CD4-positive, alpha-beta T cell treated with Interleukin-17A for 1 hour (primary cell): Measurements from ENCODE around the gene ARFGAP1.

Experiments used
- DNase-seq: peaks from one replicate; pipeline ENCODE4 v3.0.0-alpha.2; 2020

Gene ARFGAP1

DNA sequence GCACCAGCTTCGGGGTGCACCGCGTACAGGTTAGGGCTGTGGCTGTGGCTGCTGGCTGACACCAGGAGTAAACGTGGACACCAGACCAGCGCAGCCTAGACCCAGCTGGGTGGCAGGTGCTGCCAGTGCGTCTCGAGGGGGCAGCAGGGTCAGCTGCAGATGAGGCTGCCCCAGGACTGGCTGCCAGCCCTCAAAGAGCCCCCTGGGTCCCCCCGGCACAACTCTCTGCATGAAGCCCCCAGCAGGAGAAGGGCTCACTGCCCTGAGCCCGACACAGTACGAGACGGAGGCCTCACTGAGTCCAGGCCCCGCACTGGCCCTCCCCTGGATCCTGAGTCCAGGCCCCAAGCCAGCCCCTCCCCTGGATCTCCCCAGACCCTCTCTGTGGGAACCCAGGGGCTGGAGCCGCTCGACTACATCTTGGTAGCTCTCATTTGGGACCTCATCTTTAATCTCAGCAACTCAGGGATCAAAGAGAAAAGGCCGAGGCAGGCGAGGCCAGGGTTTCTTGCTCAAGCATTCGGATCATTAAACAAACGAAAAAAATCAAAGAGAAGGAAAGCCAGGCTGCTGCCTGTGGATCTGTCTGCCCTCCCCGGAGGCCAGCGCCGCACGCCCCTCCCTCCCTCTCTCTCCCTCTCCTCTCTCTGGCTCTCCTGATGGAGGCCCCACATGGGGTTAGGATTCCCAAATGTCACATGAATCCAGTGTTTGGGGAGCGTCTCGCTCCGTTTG is 11.4 kb upstream of the ARFGAP1 start:
- DNase-seq: no peak

DNA sequence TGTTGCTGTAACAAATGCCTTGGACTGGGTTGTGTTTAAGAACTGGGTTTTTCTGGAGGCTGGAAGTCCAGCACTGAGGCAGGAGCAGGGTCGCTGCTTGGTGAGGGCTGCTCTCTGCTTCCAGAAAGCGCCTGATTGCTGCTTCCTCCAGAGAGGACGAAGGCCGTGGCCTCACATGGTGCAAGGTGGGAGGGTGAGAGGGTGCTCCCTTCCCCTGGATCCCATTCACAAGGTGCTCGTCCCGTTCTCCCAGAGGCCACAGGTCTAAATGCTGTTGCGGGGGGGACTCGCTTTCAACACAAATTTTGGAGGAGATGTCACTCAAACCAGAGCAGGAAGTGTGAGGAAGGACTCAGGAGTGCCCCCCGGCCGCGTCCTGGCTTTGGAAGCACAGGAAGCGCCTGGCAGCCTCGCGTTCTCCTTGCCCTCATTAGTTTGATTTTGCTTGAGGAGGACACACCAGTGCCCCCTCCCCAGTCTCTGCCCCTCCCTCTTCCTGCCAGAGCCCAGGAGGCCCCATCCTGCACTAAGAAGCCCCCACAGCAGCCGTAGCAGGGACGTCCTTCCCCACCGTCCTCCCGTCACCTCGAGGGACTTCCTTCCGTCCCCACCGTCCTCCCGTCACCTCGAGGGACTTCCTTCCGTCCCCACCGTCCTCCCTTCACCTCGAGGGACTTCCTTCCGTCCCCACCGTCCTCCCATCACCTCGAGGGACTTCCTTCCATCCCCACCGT is 10.7 kb upstream of the ARFGAP1 start:
- no peak for DNase-seq

DNA sequence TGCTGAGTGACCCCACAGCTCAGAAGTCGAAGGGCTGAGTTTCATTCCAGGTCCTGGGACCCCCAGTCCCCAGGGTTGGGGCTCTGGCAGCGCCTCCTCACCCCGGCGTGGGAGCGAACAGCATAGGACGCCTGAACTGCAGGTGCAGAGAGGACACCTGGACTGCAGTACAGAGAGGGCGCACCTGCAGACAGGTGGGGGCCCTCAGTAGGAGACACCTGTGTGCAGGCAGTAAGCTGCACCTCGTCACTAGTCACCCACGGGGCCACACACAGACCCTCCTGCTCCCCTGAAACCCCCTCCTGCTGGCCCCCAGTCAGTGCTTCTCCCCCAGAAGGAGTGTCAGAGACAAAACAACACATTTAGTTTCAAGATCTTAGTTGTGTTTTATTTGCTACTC is 9.8 kb upstream of the ARFGAP1 start:
- no peak for DNase-seq

DNA sequence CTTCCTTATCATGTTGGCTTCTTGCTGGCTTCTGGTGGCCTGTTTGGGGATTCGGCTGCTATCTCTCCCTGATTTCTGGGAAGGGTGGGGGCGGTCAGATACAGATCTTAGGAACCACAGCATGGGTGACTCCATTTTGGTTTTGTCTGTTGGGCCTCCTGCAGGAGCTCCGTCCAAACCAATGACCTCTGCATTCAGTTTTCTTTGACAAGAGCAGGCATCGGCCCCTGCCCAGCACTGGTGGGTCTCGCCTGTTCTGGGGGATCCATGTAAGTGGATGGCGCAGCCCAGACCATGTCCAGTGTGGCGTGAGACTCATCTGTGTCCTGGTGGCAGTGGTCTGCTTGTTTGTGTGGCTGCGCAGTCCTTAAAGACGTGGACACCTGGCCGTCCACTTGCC is 8.6 kb upstream of the ARFGAP1 start:
- DNase-seq: no peak

DNA sequence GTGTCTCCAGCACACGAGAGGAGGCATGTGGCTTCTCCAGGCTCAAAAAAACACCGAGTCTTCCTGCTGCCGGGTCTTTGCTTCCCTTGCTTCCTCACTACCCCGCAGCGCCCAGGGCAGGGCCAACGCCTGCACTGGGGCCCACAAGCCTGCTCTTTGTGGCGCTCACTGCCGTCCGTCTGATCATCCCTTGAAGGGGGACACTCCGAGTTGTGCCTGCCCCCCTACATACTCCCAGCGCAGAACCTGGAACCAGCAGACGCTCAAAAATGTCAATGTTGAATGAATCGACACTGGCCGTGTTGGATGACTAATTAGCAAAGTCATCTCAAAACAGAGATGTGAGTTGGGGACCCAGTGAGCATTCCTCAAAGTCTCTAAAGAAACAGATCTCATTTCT is 8.1 kb upstream of the ARFGAP1 start:
- no peak for DNase-seq

DNA sequence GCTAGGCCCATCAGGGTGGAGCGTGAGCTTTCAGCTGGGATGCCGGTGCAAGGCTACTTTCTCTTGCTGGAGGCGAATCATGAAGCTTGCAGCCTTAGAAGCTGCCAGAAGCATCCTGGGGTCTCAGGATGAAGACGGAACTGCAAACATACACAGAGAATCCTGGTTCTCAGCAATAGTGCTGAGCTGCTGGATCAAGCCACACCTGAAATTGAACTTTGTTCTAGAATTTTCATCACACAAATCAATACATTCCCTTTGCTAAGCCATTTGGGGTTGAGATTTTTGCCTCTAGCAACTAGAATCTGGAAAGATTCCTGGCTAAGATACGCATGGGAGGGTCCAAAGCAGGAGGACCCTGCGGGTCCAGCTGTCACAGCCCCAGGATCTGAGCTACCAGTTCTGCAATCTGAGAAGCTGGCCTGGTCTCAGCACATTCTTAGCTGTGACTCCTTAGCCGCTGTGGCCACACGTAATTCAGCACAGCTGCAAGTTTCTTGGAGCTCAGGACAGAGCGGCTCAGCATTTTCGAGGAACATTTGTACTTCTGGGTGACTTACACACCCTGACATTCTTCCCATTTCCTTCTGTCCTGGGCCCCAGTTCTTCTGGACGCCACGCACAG is 6.6 kb upstream of the ARFGAP1 start:
- no peak for DNase-seq

DNA sequence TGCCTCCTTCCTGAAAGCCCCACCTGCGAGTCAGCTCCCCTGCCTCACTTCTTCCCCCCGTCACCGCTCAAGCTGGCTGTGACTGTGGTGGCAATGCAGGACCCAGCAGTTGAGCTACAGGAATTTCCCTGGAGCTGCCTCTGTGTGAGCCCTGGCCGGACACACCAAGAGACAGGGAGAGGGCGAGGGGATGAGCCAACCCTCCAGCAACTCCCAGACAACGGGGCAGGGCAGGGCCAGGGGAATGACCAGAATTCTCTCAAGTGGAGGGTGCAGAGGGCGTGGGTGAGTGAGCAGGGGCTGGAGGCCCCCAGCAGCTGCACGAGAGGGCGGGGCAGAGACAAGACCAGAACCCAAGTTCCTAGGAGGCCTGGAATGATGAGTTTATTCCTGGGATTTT is 4.9 kb upstream of the ARFGAP1 start:
- no peak for DNase-seq

DNA sequence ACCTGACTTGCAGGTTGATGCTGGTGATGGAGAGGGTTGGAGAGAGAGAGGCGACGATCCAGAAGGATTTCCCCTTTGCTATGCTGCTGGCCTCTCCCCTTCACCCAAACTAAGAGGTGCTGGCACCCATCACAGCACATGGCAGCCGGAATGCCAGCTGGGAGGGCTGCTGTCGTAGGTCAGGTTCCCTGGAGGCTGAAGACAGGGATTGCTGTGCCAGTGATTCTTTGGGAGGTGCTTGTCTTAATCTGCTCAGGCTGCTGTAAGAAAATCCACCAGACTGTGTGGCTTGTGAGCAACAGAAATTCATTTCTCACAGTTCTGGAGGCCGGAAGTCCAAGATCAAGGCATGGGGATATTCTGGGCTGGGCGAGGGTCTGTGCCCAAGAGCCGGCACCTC is 4.4 kb upstream of the ARFGAP1 start:
- no peak for DNase-seq

DNA sequence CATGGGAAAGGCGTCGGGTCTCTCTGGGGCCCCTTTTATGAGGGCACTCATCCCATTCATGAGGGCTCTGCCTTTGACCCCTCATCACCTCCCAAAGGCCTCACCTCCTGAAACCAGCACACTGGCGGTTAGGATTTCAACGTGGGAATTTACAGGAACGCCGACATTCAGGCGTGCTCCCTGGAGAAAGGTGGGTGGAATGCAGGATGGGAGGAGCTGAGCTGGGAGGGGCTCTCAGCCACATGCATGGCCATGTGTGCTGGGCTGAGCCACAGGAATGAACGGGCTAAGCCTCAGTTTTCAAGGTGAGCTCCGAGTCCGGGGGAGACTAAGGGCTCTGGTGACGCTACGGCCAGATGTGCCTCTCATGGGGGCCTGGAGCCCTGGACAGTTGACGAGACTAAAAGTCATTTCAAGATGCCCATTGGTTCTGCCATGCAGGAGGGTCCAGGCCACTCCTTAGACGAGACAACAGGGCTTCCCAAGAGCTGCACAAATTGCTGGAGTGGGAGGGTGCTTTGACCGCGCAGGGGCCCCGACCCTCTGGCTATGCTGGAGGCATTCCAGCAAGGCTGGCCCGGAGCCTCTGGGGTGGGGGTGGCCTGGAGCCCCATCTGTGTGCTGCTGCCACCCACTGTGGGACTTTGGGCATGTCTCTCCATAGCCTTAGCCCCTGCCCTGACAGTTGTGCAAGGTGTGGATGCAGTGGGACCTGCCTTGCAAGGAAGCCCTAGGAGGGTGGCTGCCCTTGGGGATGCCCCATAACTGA is 3.8 kb upstream of the ARFGAP1 start:
- DNase-seq: no peak

DNA sequence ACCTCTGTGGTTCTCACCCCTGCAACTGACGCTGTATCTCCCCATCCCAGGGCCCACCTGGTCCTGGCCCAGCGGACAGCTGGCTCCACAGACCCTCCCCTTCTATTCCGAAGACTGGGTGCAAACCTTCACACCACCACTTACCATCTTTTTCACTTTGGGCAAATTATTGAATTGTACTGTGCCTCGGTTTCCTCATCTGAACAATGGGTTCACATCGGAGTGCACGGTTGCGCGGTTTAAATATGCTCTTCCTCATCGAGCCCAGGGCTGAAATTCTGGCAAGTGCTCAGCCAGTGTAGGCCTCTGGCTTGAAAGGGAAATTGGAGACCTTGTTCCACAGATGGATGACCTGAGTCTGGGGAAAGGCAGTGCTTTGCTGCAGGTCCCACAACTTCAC is 2.9 kb upstream of the ARFGAP1 start:
- DNase-seq: no peak

DNA sequence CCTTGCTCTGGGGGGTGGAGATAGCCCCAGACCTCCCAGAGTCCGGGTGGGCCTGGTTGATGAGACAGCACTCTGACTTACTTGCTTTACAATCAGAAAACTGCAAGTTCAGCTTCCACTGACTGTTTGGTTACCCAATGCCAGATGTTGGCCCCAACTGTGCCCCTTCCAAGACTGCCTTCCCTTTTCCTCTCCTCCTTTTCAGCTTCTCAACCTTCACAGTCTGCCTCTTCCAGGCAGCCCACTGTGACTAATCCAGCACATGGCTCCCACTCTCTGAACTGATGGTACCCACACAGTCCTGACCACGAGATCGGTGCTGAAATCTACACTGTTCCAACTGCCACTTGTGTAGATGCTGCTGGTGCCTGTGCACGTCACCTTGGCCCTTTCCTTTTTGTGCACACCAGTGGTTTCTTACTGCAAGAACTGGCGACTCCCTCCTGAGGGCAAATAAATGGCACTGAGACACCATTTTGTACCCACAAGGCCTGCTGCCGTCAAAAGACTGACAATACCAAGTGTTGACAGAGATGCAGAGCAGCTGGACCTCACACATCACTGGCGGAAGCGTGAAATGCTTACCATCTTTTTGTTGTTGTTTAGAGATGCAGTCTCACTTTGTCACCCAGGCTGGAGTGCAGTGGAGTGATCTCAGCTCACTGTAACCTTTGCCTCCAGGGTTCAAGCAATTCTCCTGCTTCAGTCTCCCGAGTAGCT is 1.8 kb upstream of the ARFGAP1 start:
- DNase-seq: no peak

DNA sequence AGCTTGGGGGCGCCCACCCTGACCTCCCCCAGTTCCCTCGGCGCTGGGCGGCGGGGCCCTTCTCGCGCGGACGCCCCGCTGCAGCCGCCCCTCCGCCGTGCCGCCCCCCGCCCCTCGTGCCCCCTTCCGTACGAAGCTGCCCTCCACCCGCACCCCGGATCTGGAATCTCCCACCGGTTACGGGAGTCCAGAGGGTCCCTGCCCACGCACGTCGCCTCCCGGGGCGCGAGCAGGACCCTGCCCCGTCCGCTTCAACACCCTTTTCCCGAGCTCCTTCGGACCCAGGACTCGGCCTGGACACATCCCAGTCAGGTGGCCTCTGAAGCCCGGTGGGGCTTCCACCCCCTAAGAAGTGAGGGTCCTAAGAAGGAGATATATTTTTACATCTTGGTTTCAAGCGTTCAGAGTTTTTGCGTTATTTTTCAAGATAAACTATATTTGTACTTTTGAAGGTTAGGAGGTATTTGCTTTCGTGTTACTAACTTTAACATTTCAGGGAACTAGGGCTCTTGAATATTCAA is 506 bp downstream of the ARFGAP1 start:
- DNase-seq: no peak

DNA sequence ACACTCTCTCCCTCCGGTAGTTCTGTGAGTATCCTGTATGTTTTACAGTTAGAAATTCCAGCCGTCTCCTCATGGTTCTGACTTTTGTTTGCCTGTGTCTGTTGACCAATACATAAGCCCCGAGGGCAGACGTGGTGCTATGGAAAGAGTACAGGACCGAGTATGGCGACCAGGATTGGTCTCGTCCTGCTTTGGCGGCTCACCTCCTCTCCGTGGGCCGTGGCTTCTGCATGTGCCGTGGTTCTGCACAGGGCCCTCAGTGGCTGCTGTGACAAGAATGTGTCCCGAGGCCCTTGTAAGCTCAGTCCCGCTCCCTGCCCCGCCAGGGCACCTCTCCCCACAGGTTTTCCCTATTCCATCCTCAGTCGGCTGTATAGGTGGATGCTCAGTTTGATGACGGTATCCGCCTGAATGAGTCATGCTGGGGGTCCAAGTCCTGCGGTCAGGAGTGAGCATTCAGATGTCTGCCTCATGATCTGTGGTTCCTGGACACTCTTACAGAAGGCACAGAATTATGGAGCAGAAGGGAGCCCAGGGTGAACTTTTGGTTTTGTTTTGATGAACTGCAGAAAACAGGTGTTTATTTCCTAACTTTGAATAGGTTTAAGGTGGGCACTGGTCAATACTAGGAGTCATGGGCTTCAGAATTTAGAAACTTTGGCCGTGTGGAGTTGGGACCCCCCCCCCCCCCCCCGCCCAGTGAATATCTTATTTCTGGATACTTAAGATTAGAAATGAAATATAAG is 1.2 kb downstream of the ARFGAP1 start:
- DNase-seq: no peak

DNA sequence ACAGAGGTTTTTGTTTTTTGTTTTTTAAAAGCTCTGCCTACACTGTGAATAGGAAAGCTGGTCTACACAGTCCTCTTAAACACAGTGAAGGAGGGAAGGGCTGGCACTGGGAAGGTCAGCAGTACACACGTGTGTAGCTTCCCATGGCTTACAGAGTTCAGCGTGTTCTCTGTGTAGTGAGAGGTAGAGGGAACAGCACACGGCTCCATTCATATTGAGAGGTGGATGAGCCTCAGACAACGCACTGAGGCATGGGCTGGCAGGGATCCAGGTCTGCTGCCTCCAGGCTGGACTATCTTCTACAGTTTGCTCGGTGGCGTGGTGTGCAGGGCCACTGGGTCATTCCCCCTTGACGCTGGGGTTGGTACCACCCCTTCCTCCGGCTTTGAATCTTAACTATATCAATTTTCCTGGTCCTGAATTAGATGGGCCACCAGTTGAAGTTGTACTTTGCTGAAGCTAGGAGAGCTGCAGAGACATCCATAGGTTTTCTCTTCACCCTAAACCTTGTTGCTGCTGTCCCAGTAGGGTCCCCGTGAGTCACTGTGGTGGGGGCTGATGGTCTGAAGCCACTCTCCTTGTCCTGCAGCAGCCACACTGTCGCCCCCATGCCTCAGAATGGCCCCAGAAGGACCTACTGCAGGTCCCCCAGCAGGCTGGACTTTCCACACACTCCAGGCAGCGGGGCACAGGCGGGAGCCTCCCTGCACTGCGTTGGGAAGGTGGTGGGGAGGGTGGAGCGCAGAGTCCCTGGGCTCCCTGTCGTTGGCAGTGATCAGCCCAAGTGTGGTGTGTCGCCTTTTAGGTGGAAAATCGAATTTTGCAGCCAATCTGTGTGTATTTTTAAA is 2.0 kb downstream of the ARFGAP1 start:
- DNase-seq: no peak

DNA sequence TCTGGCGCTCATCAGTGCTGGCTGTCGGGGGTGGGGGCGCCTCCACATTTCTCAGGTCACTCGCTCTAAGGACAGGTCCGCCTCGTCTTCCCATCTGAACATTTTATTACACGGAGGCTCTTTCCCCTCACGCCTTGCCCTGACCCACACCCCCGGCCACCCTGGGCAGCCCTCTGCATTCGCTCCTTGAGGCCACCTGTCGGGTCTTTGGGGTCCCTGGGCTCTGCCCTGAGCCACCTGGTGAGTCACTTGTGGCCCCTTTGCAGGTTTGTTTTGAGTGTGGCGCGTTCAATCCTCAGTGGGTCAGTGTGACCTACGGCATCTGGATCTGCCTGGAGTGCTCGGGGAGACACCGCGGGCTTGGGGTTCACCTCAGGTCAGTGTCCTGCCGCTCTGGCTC is 3.2 kb downstream of the ARFGAP1 start:
- no peak for DNase-seq

DNA sequence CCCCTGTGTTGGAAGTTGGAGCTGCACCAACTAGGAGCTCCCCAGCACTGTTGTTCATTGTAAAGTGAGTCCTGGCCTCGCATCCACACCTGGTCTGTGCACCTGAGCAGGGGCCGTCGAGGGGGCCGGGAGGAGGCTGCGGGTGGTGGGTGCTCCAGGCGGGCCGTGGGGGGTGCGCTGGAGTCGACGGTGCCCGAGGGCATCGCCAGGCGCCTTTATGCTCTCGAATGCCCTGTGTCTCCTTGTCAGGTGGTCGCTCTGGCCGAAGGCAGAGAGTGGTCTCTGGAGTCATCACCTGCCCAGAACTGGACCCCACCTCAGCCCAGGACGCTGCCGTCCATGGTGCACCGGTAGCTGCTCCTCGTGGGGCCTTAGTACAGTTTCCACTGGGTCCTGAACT is 4.3 kb downstream of the ARFGAP1 start:
- DNase-seq: no peak

DNA sequence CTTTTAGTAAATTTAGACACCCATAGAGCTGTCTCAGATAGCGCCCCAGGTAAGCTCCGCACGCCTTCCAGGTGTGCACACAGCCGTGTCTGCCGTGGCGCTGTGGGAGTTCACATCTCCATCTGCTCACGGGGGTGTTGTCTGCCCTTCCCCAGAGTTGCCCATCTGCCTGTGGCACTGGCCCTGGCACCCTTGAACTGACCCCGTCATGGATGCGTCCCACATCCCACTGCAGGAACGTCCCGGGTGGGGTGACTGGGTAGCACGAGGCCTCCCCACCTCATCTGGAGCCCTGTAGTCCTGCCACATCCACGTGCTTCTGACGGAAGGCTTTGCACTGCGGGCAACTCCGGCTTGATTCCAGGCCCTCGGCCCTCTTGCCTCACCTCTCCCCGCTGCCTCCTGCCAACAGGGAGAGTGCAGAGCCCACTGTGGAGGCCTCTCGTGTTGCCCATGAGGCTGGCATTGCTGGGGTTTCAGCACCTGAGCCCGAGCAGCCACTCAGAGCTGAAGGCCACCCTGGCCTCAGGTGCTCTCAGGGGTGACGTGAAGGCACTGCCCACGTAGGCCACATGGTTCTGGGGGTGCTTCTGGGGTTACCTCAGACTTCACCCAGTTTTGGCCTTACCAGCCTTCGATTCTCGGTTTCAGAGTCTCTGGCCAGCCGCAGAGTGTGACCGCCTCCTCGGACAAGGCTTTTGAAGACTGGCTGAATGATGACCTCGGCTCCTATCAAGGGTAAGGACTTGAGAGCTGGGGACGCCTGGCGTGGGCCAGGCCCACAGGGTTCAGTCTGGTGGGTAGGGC is 5.1 kb downstream of the ARFGAP1 start:
- no peak for DNase-seq

DNA sequence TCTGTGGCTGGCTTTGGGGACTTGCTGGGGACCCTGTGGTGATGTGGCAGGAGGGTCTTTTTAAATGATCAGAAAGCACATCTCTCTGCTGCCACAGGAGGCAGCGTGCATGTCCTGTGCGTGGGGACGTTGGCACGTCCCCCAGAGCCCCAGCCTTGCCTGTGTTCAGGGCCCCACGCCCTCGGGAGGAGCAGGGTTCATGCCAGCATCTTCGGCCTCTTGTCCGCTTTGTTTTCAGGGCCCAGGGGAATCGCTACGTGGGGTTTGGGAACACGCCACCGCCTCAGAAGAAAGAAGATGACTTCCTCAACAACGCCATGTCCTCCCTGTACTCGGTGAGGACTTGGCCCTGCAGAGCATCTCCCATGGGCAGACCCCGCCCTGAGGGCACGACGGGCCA is 6.0 kb downstream of the ARFGAP1 start:
- DNase-seq: no peak

DNA sequence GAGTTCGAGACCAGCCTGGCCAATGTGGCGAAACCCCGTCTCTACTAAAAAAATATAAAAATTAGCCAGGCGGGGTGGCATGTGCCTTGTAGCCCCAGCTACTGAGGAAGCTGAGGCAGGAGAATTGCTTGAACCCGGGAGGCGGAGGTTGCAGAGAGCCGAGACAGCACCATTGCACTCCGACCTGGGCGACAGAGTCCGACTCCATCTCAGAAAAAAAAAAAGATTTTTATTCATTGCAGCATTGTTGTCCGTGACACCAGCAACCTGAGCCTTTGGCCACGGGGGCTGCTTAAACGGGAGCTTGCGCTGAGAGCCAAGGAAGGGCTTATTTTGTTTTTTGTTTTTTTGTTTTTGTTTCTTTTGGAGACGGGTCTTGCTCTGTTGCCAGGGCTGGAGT is 7.3 kb downstream of the ARFGAP1 start:
- no peak for DNase-seq

DNA sequence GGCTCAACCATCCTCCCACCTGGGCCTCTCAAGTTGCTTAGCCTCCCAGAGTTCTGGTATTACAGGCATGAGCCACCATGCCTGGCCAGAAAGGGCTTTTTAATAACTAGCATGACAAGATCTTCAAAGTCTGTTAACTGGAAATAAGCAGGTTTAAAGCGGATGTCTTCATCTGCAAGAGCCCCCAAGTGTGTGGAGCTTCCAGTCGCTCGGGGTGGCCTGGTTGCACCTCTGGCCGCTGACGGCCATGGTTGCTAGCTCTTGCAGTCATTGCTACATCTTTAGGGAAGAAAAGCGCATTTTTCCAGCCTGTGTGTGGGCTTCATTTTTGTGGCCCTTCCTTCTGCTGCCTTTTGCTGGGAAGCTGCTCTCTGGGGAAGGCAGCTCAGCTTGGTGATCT is 7.8 kb downstream of the ARFGAP1 start:
- no peak for DNase-seq
